Measurements from ENCODE around the gene MPZL1.

- TF ChIP-seq CTCF (IDR thresholded peaks at IDR 0.05) (no peak), POLR2AphosphoS5 (IDR thresholded peaks at IDR 0.05; ENCODE audit: insufficient read depth in 1 of 2, low read depth in 1 of 2) (no peak)
Measured at GRCh38 chr1:167832693-167833092, 110.9 kb downstream of the MPZL1 start.

Data from vagina (tissue), 2 donors.